NCI-H2171 (cell line): ENCODE results near the gene LCNL1.

Experiments used
- DNase-seq: peaks from one replicate; lab custom pipeline; 2025; lab: John Stamatoyannopoulos, UW

LCNL1 gene

GRCh38 chr9:136960212-136960937 lies 22.4 kb upstream of the LCNL1 start:
- DNase-seq, result no peak

- DNase-seq, result no peak
Observed at GRCh38 chr9:136960938-136961275, 21.9 kb upstream of the LCNL1 start.

- no peak for DNase-seq
Observed at GRCh38 chr9:136961279-136962065, 21.3 kb upstream of the LCNL1 start.

GRCh38 chr9:136962163-136962562 lies 20.6 kb upstream of the LCNL1 start:
- DNase-seq, result no peak

- DNase-seq, result no peak
Observed at GRCh38 chr9:136962701-136963248, 20.0 kb upstream of the LCNL1 start.

- no peak for DNase-seq
Observed at GRCh38 chr9:136963341-136963740, 19.5 kb upstream of the LCNL1 start.

- no peak for DNase-seq
Observed at GRCh38 chr9:136963751-136964150, 19.0 kb upstream of the LCNL1 start.

GRCh38 chr9:136964171-136964689 lies 18.6 kb upstream of the LCNL1 start:
- DNase-seq, result no peak

GRCh38 chr9:136964833-136965422 lies 17.9 kb upstream of the LCNL1 start:
- no peak for DNase-seq

- DNase-seq, result no peak
Observed at GRCh38 chr9:136965771-136966484, 16.9 kb upstream of the LCNL1 start.

- DNase-seq, result no peak
Observed at GRCh38 chr9:136968333-136969127, 14.3 kb upstream of the LCNL1 start.

GRCh38 chr9:136969150-136969549 lies 13.6 kb upstream of the LCNL1 start:
- no peak for DNase-seq

- DNase-seq, result no peak
Observed at GRCh38 chr9:136969774-136970173, 13.0 kb upstream of the LCNL1 start.

- no peak for DNase-seq
Observed at GRCh38 chr9:136970361-136970760, 12.4 kb upstream of the LCNL1 start.

- no peak for DNase-seq
Observed at GRCh38 chr9:136971746-136972145, 11.0 kb upstream of the LCNL1 start.

GRCh38 chr9:136972335-136972734 lies 10.5 kb upstream of the LCNL1 start:
- DNase-seq, result no peak

GRCh38 chr9:136972743-136973142 lies 10.1 kb upstream of the LCNL1 start:
- DNase-seq, result no peak

- no peak for DNase-seq
Observed at GRCh38 chr9:136973618-136974617, 8.9 kb upstream of the LCNL1 start.

GRCh38 chr9:136974817-136975535 lies 7.8 kb upstream of the LCNL1 start:
- DNase-seq, result no peak
